HEK293T (cell line): ENCODE data around the gene SLC25A14.
"Not testable (repeated sequence)": the region's sequence is repeated elsewhere in the genome, so short reads cannot be mapped to it uniquely, and the experiment has no call there.

ENCODE experiments used
- CTCF ChIA-PET: fragments of 350-600 bp; formaldehyde crosslinking; extraction: SDS; loops from one replicate; lab custom pipeline; 2021; ENCODE audit warnings: antibody characterized with exemption, inconsistent platforms; lab: Yijun Ruan, JAX
- POLR2A ChIA-PET: fragments of 350-600 bp; formaldehyde crosslinking; extraction: SDS; loops from one replicate; lab custom pipeline; 2020; ENCODE audit warnings: antibody characterized with exemption, inconsistent platforms; lab: Yijun Ruan, JAX
- DNase-seq: peaks from one replicate; pipeline ENCODE4 v3.0.0; 2012; ENCODE audit warnings: mixed read lengths; ENCODE audit errors: extremely low spot score
- ARNT ChIP-seq: fragments of 450-650 bp; IDR thresholded peaks from 2 replicates; pipeline ENCODE4 v1.6.1; 2017; ENCODE audit warnings: mild to moderate bottlenecking
- BHLHE40 ChIP-seq: fragments of 450-650 bp; IDR thresholded peaks from 2 replicates; pipeline ENCODE4 v1.6.1; 2016; ENCODE audit warnings: mild to moderate bottlenecking, moderate library complexity, borderline replicate concordance
- CTBP1 ChIP-seq: fragments of 450-650 bp; IDR thresholded peaks from 2 replicates; pipeline ENCODE4 v1.6.1; 2016; ENCODE audit warnings: borderline replicate concordance
- ELF4 ChIP-seq: fragments of 450-650 bp; IDR thresholded peaks from 2 replicates; pipeline ENCODE4 v1.6.1; 2017; ENCODE audit warnings: antibody characterized with exemption
- FOXA1 ChIP-seq: fragments of 450-650 bp; IDR thresholded peaks from 2 replicates; pipeline ENCODE4 v1.6.1; 2016; ENCODE audit warnings: mild to moderate bottlenecking
- FOXK2 ChIP-seq: fragments of 450-650 bp; IDR thresholded peaks from 2 replicates; pipeline ENCODE4 v1.6.1; 2016; ENCODE audit warnings: mild to moderate bottlenecking
- FOXM1 ChIP-seq: fragments of 450-650 bp; IDR thresholded peaks from 2 replicates; pipeline ENCODE4 v1.6.1; 2017; ENCODE audit warnings: mild to moderate bottlenecking, borderline replicate concordance
- HDGF ChIP-seq: fragments of 450-650 bp; IDR thresholded peaks from 2 replicates; pipeline ENCODE4 v1.6.1; 2017; ENCODE audit warnings: antibody characterized with exemption, borderline replicate concordance
- L3MBTL2 ChIP-seq: fragments of 450-650 bp; conservative IDR thresholded peaks from 2 replicates; pipeline ENCODE4 v1.6.1; 2016; ENCODE audit warnings: mild to moderate bottlenecking
- LEF1 ChIP-seq: fragments of 450-650 bp; IDR thresholded peaks from 2 replicates; pipeline ENCODE4 v1.6.1; 2017; ENCODE audit warnings: mild to moderate bottlenecking, borderline replicate concordance
- NFRKB ChIP-seq: fragments of 450-650 bp; IDR thresholded peaks from 2 replicates; pipeline ENCODE4 v1.6.1; 2016; ENCODE audit warnings: mild to moderate bottlenecking, moderate library complexity
- PKNOX1 ChIP-seq: fragments of 450-650 bp; IDR thresholded peaks from 2 replicates; pipeline ENCODE4 v1.6.1; 2016
- SP1 ChIP-seq: fragments of 450-650 bp; IDR thresholded peaks from 2 replicates; pipeline ENCODE4 v1.6.1; 2017
- SUZ12 ChIP-seq: fragments of 450-650 bp; IDR thresholded peaks from 2 replicates; pipeline ENCODE4 v1.6.1; 2016; ENCODE audit warnings: mild to moderate bottlenecking
- TARDBP ChIP-seq: fragments of 450-650 bp; IDR thresholded peaks from 2 replicates; pipeline ENCODE4 v1.6.1; 2016
- ZNF384 ChIP-seq: fragments of 450-650 bp; IDR thresholded peaks from 2 replicates; pipeline ENCODE4 v1.6.1; 2016

The SLC25A14 gene

GRCh38 chrX:130301405-130301804, 38.3 kb upstream of the SLC25A14 start:
- TF ChIP-seq SUZ12, result no peak
- TF ChIP-seq CTBP1, result no peak
- TF ChIP-seq ELF4, result no peak
- TF ChIP-seq FOXM1, result no peak
- TF ChIP-seq PKNOX1, result no peak
- no peak for TF ChIP-seq FOXA1
- no peak for TF ChIP-seq HDGF
- no peak for TF ChIP-seq ARNT
- TF ChIP-seq BHLHE40, result no peak
- no peak for DNase-seq
- ChIA-PET CTCF (no interaction called here), POLR2A (no interaction called here)

GRCh38 chrX:130301977-130302376, 37.7 kb upstream of the SLC25A14 start:
- no peak for DNase-seq
- TF ChIP-seq ARNT, result no peak
- TF ChIP-seq HDGF, result no peak
- TF ChIP-seq NFRKB, result no peak
- no peak for TF ChIP-seq ZNF384
- TF ChIP-seq PKNOX1, result no peak
- no peak for TF ChIP-seq TARDBP
- no peak for TF ChIP-seq CTBP1
- no peak for TF ChIP-seq SUZ12
- no peak for TF ChIP-seq FOXM1
- TF ChIP-seq FOXK2, result no peak
- TF ChIP-seq BHLHE40, result no peak
- no peak for TF ChIP-seq FOXA1
- no peak for TF ChIP-seq SP1
- POLR2A ChIA-PET, result no interaction called here
- CTCF ChIA-PET, result no interaction called here

GRCh38 chrX:130304587-130305368, 34.9 kb upstream of the SLC25A14 start:
- ChIA-PET CTCF (no interaction called here), POLR2A (no interaction called here)
- TF ChIP-seq CTBP1 (no peak), TARDBP (no peak), HDGF (no peak), BHLHE40 (no peak), FOXM1 (no peak), L3MBTL2 (no peak), ZNF384 (no peak), ELF4 (no peak), SUZ12 (no peak), FOXA1 (no peak), FOXK2 (no peak), ARNT (no peak), NFRKB (no peak), SP1 (no peak), PKNOX1 (no peak), LEF1 (no peak)
- no peak for DNase-seq

GRCh38 chrX:130319886-130320285, 19.8 kb upstream of the SLC25A14 start:
- POLR2A ChIA-PET, CTCF ChIA-PET, DNase-seq: not testable (repeated sequence)

- ChIA-PET CTCF (no interaction called here), POLR2A (no interaction called here)
- TF ChIP-seq SP1 (no peak), BHLHE40 (no peak), PKNOX1 (no peak), ZNF384 (no peak), FOXA1 (no peak), NFRKB (no peak), ARNT (no peak), CTBP1 (no peak), FOXK2 (no peak), LEF1 (no peak), TARDBP (no peak), FOXM1 (no peak)
- DNase-seq, result no peak
Observed at GRCh38 chrX:130321550-130321949, 18.2 kb upstream of the SLC25A14 start.

GRCh38 chrX:130330146-130330545, 9.6 kb upstream of the SLC25A14 start:
- ChIA-PET CTCF (no interaction called here), POLR2A (no interaction called here)
- DNase-seq, result no peak
- no peak for TF ChIP-seq ARNT
- TF ChIP-seq HDGF, result no peak
- TF ChIP-seq TARDBP, result no peak
- no peak for TF ChIP-seq FOXK2
- TF ChIP-seq BHLHE40, result no peak
- TF ChIP-seq CTBP1, result no peak
- TF ChIP-seq PKNOX1, result no peak
- no peak for TF ChIP-seq L3MBTL2
- no peak for TF ChIP-seq SUZ12
- no peak for TF ChIP-seq ZNF384
- no peak for TF ChIP-seq ELF4
- TF ChIP-seq SP1, result no peak
